ENCODE measurements around the gene EDIL3.
"Not testable (repeated sequence)": the region's sequence is repeated elsewhere in the genome, so short reads cannot be mapped to it uniquely, and the experiment has no call there.

EDIL3 gene

DNA sequence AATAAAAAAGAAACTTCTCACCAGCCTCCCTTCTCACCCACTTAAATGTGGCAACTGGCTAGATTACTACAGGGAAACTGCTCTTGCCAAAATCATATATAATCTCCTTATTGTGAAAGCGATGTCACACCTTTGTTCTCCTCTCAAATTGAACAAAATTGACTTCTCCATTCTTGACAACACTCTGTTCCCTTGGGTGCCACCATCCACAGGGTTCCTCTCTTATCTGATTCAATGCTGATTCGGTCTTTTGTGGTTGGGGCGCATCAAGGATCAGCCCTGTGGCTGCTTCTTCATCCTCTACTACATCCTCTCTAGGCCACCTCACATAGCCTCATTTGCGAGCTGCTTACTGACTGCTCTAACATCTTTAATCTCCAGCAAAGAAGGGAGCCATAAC lies 86.1 kb downstream of the EDIL3 start:
- DNase-seq (ENCODE audit: low read depth): no peak

DNA sequence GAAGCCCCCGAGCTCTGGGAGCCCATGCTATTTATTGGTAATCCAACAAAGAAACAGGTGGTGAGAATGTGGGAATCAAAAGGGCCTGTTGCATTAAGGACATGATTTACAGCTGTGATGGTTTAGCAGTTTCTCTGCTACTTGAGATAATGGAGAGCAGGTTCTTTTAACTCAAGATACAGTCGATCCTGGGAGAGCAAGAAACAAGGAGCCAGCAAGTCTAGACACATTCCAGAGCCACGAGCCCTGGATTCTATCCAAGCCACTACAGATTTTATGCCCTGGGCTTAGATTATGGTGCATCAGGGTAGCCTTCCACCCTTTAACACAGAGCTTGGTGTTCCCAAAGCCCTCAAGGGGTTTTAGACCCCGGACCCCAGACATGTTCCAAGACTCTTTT lies 87.0 kb downstream of the EDIL3 start:
- DNase-seq (ENCODE audit: low read depth): not testable (repeated sequence)

DNA sequence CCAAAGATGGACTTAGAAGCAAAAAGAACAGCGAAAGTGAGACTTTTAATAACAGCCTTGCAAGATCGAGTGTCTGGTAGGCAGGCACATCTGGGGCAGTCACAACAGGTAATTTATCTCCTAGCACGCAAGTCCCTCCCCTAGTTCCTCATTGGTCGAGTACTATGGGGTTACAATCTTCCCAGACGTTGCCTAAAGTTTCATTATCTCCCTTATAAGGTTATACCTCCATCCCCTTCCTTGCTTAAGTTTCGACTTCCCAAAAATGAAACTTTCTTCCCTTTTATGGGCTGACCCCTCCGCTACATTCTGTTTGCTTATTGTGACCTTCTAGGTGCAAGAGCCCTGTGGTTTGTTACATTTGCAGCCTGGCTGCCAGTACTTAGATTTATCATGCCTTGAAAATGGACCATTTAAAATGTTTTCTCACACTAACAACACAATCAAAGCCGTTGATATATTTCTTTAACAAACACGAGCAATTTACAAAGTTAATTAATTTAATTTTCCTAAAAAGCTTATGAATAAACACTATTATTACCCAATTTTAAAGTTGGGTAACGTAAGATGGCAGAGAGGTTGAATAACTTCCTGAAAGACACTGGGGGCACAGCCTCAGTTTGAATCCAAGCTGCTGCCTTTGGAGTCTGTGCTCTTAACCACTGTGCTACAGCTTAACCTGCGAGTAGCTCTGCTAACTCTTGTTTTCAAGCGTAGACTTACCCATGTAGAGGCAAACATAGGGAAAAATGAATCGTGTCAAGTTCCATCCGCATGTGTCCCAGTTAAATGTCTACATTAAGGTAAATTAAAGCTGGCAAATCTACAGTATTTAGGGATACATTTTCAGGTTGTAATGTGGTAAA lies 91.7 kb downstream of the EDIL3 start:
- no peak for DNase-seq (ENCODE audit: low read depth)

DNA sequence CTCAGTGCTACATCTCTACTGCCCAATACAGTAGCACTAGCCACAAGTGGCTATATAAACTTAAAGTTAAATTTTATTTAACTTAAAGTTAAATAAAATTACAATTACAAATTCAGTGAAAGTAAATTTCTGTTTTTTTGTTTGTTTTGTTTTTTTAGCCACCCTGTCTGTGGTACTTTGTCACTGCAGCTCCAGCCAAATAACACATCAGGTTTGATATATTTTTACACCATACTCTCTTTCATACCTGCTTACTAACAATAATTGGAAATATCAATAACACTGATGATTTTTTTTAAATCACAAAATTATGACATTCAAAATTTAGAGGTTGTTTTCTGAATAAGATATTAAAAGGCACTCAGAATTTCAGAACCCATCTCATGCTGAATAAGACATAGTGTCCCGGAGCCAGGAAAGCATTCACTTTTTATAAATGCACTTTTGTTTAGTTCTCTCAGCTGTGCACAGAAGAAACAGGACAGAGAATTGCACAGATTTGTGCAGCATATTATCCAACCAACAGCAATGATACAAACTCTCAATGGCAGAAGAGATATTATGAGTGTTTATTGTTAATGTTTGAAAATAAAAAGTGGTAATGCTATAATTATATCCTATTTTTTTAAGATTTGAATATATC lies 92.6 kb downstream of the EDIL3 start:
- DNase-seq (ENCODE audit: low read depth): no peak

DNA sequence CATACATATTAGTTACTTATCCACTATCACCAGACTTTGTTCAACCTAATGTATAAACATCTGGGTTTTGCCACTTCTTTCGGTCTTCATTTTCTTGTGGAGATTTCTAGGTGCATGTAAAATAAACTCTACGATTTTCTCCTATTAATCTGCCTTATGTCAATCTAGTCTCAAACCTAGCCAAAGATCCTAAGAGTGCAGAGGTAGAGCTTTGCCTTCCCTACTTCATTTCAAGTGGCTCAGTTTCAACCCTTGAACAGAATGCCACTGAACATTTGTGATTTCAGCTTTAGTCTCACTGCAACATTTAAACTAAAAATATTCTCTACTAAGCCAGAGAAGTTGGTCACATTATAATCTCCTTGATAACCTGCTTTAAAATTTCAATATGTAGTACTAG lies 94.0 kb downstream of the EDIL3 start:
- DNase-seq (ENCODE audit: low read depth): no peak

DNA sequence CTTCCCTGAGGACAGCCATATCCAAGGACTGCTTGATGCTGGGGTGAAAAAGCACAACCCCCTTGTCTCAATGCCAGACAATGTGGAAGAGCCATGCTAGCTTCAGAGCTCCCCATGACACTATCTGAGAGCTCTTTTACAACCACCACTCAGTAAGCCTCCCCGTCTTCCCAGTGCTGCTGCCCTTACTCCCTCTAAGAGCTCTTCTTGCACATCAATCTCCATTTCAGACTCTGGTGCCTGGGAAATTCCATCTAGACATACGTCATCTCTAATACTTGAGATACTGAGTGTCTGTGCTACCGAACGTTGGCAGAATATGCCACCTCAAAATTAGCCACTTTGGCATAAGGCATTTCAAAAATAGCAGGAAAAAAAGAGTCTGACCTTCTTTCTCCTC lies 94.5 kb downstream of the EDIL3 start:
- no peak for DNase-seq (ENCODE audit: low read depth)

DNA sequence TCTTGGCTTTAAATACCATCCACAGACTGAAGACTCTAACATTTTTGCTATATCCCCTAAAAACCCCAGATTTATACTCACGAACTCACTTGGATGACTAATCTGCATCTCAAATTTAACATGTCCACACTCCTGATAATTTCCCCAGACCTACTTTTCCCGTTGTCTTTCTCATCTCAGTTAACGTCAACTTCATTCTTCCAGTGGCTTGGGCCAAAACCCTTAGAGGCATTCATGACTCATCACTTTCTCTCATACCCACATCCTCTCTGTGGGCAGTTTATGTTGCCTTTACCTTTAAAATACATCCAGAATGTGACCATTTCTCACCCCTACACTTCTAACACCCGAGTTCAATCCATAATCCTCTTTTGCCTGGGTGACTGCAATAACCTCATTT lies 96.7 kb downstream of the EDIL3 start:
- no peak for DNase-seq (ENCODE audit: low read depth)

DNA sequence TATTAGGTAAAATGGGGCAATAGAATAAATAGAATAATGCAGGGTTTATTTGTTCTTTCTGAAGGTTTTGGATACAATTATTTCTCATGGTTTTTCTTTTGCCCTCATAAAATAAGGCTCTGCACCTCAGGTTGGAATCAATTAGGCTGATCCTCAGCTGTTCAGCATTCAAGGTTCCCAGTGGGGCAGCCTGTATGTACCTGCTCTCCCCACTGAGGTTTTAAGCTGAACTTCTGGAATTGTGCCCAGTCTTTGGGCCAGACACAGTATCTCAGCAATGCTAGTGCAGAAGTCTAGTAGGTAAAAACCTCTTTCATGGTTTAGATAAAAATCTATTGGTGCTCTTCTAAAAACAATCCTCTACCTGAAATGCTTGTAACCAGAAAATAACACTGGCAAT lies 98.0 kb downstream of the EDIL3 start:
- DNase-seq (ENCODE audit: low read depth): no peak

DNA sequence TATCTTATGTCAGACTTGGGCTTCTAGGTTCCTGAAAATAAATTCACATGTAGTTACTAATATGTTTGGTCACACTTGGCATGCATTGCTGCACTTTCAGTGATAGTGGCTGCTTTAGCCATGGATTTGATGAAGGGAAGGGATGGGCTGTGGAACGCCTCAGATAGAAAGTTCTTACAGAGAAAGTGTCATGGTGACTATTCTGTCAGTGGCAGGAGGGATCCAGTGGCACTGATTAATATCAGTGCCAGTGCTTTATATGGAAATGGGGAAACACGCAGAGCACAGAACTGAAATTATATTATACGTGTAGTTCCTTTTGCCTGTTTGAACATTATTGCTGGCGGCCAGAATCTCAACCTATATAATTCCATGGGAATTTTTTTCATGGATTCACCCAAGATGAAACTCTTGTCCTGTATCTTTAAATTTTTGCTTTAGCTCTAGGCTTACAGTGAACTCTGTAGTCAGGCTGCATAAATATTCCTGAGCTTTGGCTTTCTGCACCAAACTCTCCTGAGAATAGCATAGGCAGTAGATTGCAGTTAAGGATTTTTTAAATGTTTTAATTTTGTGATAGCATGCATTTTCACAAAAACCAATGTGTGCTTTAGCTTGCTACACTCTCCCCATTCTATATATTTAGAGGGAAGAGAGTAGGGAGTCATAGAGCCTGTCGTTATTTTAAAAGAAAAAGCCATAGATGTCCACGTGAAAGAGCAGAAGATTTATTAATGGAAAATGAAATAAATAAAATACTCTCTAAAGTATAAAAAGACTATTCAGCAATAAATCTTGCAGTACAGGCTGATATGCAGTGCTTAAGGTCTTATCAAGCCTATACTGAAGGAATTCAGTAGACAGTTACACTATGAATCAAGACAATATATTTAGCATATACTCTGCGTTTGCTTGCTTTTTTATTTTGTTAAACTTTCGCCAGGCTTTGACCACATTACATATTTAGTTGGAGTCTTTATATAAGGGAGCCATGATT lies 98.7 kb downstream of the EDIL3 start:
- DNase-seq (ENCODE audit: low read depth): no peak

DNA sequence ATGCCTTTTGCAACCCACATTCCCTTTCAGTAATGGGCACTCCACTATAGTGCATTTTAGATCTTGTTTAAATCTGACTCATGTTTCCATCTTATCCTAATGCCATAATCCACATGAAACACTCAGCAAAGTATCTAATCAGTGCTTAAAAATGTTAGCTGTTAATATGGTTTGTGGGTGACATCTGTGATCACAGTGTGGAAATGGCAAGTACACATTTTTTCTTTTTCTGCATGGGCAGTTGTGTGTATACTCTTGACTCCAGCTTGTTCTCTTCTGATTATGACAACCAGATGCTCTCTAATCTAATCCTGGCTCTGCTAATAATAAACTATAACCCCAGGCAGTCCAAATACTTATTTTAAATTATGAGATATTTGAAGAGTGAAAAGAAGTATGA lies 103.3 kb downstream of the EDIL3 start:
- no peak for DNase-seq (ENCODE audit: low read depth)

DNA sequence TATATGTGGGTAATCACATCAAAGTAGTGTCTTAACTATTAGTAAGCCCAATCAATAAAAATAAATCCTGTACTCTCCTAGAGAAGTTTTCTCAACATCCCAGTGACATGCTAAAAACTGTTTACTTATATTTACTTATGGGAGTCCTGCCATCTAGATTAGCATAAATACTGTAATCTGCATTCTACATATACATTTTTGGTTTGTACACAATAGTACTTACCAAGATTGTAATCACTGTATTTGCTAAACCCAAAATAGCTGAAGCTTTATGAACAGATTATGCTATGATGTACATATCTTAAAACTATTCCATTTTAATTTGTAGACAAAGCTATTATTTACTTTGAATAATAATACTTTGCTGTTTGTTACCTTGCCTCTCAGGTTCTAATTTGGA lies 105.4 kb downstream of the EDIL3 start:
- DNase-seq (ENCODE audit: low read depth): no peak

DNA sequence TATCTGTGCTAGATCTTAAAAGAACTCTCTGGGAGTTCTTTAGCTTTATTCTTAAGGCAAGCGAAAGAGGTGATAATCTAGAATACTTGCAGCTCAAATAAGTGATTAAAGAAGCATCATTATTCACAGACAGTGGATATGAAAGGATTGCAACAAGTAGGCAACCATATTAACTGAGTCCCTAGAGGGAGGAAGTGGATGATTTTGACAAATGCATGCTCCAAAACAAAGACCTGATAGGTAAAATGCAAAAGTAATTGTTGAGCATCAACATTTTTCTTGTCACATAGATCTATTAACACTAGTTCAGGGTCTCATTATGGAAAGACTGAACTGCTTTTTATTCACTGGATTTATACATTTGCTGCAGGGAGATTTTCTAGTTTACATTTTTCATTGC lies 109.1 kb downstream of the EDIL3 start:
- DNase-seq (ENCODE audit: low read depth): no peak

DNA sequence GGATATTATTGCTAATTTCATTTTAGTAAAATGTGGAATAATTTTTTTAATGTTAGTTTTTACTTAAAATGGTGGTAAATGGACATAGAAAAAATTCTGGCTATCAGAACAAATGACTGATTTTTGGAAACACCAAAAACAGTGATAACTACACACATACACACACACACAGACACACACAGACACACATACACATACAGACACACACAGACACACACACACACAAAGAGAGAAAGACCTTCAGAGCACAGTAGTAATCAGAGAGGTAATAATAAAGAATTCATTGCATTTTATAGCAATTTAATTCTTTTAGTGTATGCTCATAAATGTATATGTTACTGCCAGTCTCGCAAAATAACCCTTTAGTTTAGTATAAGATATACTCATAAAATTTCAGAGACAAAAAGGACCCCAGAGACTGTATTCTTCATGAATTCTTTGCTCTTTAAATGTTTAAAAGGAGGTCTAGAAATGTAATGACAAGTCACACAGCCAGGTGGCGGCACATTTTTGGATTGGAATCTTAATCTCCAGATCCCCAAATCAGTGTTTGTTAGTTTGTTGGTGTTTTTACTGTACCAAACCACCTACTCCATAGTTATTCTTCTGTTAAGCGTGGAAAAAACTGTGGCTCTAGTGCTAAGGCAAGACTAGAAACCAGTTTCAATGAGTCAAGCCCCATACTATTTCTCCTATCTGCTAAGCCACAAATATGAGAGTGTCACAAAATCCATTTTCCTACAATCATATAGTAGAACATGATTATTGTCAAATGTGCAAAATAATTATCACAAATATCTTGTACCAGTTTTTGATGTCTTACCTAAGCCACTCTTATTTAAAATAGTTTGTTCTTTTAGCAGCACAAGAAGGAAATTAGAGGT lies 109.9 kb downstream of the EDIL3 start:
- DNase-seq (ENCODE audit: low read depth): no peak

DNA sequence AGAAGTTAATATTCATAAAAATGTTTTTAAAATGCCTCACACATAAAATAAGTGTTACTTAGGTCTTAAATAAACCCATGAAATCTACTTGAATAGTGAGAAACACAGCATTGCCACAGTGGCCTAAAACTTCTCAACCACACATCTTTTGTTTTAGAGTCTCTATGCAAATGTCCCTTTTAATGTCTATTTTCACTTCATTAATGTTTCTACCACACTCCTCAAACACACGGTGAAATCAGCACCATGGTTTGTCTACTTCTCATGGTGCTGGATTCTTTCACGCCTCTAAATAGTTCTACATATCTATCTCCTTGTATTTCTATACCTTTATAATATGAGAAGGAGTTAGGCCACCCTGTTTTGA lies 111.2 kb downstream of the EDIL3 start:
- DNase-seq (ENCODE audit: low read depth): no peak

DNA sequence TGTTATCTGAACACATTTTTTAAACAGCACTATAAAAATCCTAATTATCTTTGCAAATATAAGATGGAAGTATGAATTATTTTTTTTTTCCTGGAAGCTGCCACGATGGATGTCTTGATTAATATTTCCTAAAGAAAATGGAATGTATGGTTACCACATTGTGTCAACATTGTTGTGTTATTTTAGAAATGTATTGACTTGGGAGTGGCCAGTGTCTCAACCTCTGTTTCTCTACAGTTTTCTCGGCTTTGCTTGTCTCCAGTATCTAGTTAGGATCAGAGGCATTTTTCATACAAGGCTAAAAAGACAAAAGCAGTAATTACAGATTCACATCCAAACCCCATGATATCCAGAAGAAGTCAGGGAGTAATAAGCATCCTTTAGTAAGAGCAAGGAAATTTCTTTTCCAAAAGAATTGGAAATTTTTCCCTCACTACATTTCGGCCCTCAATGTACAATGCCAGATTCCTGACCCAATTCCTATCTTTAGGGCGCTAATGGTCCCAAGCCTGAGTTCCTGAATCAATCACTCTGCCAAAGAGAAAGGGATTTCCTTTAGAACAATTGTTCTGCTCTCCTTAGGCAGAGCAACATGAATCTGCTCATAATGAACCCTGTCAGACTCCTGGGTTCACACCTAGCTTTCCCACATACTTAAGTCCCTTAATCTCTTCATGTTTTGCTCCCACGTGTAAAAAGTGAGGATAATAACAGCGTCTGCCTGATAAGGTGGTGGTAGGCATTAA lies 111.7 kb downstream of the EDIL3 start:
- DNase-seq (ENCODE audit: low read depth): no peak

DNA sequence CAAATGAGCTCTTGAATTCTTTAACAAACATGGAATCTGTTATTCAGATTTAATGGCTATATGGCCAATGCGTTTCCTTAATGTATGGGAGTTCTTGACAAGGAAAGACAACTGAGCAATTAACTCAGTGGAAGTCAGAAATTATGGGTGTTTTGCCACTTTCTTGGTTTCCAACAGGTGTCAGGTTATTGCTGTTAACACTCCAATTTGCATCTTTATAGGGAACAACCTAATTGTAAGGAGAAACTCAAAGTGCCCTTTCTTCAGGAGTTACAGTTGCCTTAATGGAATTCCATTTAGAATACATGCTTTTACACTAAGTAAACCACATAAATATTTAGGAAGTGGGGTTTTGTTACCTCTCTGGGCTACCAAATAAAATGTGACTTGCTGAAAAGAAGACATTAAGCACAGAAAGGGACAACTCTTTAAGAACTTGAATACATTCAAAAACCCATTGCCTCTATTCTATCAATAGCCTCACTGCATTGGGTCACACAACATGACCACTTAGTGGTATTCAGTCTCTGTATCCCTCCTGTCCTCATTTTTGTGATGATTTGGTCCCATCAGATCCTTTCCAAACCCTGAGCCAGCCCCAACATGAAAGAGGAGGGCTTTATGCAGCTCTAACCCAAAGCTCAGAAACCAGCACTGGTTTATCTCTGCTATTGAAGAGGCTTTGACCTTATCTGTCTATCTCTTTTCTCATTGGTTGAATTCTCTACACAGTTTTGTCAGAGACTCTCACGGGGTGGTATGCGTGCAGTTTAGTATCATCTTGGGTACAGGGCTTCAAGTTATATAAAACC lies 118.7 kb downstream of the EDIL3 start:
- DNase-seq (ENCODE audit: low read depth): no peak

DNA sequence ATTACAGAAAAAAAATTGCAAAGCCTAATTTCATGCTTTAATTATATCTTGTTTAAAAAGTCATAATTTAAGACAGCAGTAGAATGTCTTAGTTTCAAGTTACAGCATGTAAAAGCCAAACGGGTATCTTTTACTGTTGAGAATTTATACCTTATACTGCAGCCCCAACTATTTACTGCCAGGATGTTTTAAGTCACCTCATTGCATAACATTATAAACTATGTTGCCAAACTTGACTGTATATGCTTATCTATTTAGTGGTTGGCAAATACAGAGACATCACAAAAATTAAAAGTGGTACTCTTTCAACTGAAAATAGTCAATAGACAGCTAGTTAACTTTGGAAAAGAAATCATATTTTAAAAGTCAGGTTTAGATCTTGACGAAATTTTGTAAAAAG lies 119.5 kb downstream of the EDIL3 start:
- DNase-seq (ENCODE audit: low read depth): no peak

DNA sequence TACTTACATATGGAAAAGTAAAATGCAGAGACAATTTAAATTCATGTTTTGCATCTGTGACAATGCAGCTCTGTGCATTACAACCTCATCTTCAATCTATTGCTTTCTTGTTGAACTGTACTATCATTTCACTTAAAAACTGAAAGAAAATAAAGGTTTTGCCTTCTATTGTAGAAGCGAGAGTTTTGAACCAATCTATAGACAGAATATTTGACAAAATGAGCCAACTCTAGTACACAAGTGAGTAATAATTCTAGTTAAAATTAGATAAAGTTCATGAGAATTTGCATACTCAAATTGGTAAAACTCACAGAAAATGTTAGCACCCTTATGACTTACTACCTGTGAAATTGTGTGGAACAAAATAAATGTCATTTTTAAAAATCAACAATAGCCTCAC lies 123.7 kb downstream of the EDIL3 start:
- no peak for DNase-seq (ENCODE audit: low read depth)

DNA sequence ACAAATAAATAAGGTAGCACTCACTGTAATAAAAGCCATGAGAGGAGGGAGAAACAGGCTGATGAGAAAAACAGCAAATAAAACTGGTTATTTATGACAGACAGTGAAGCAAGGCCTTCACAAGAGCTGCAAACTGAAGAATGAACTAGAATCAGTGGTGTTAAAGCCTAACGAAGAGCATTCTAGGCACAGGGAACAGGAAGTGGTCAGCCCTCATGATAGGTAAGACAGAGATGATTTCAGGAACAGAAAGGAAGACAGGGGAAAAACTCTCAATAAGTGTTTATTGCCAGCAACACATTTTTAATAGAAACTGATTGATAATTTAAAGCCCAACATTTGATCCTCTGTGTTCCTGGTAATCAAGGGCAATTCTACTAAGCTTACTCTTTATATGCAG lies 124.5 kb downstream of the EDIL3 start:
- DNase-seq (ENCODE audit: low read depth): no peak

All from stimulated activated CD8-positive, alpha-beta memory T cell treated with anti-CD3 and anti-CD28 coated beads, Interleukin-4, amount 100 ng/mL, for 24 hours (primary cell).